HepG2 (cell line): ENCODE measurements around the gene TNFRSF11A. TPM values are rescaled to one million over a fixed set of nuclear protein-coding genes. Genes with fewer than 3 reads are reported as not detected.

Experiments used
- ATAC-seq: fragments of 200-7000 bp; cut with Tn5 transposase; 3 replicates; pipeline ENCODE4 v1.9.1; 2020; ENCODE audit warnings: mild to moderate bottlenecking, moderate library complexity
- BruUV-seq: library from RNA; stranded (reverse); fragments of 400-500 nt; replicated peaks from 2 replicates; lab custom pipeline; 2021; lab: Mats Ljungman, UMichigan
- CTCF ChIA-PET: fragments of 300-600 bp; formaldehyde crosslinking; extraction: SDS; loops from one replicate; lab custom pipeline; 2021; ENCODE audit warnings: low total read pairs, inconsistent platforms, low intra/inter-chr PET ratio; lab: Yijun Ruan, JAX
- POLR2A ChIA-PET: fragments of 350-600 bp; sonication (Branson Sonifier 250); formaldehyde crosslinking; loops from one replicate; lab custom pipeline; 2020; ENCODE audit warnings: antibody characterized with exemption, inconsistent platforms; lab: Yijun Ruan, JAX
- DNase-seq: peaks from one replicate; pipeline ENCODE4 v3.0.0-alpha.2; 2015; ENCODE audit warnings: low spot score
- FAIRE-seq: peaks from 3 replicates; lab custom pipeline; 2011; peaks lifted over from hg19 to GRCh38; lab: Jason Lieb, UNC
- H2AFZ ChIP-seq: one replicate; pipeline ENCODE4 v1.6.1; 2011; ENCODE audit warnings: low read length, inconsistent platforms
- H3K27ac ChIP-seq: fragments of 300-600 bp; 3 replicates; pipeline ENCODE4 v1.8.0; 2011; ENCODE audit warnings: mixed run types, mild to moderate bottlenecking, mixed read lengths, low read length, inconsistent platforms; ENCODE audit not compliant: insufficient read depth; ENCODE audit errors: extremely low read length
- H3K27me3 ChIP-seq, 2 experiments: fragments of 200-600 bp in 1 of 2; 2 replicates in 1 of 2; 3 replicates in 1 of 2; pipeline versions ENCODE4 v1.6.0 to v1.8.0; 2011; ENCODE audit warnings: low read length in 2 of 2, mild to moderate bottlenecking in 2 of 2, moderate library complexity in 2 of 2, inconsistent platforms in 1 of 2; ENCODE audit not compliant: insufficient read depth in 2 of 2, control insufficient read depth in 1 of 2
- H3K36me3 ChIP-seq, 2 experiments: fragments of 200-600 bp in 1 of 2; replicated peaks in 1 of 2; 2 replicates in 1 of 2; 3 replicates in 1 of 2; pipeline versions ENCODE4 v1.5.1 to v1.8.0; 2011; ENCODE audit warnings: low read length in 2 of 2, inconsistent platforms in 1 of 2; ENCODE audit not compliant: insufficient read depth in 2 of 2, control insufficient read depth in 1 of 2
- H3K4me1 ChIP-seq: 2 replicates; pipeline ENCODE4 v1.5.1; 2012; ENCODE audit warnings: low read length, inconsistent platforms; ENCODE audit not compliant: insufficient read depth
- H3K4me2 ChIP-seq: 2 replicates; pipeline ENCODE4 v1.6.0; 2011; ENCODE audit warnings: low read depth, low read length, inconsistent platforms
- H3K4me3 ChIP-seq, 3 experiments: fragments of 200-600 bp in 1 of 3; sonication (generic), shearing (Covaris generic) in 1 of 3; replicated peaks in 1 of 3; 2 replicates each; pipeline ENCODE4 v1.5.1; 2011 to 2016; ENCODE audit warnings: low read length in 3 of 3, inconsistent platforms in 2 of 3, low read depth in 2 of 3, mild to moderate bottlenecking in 2 of 3, control low read depth in 1 of 3, mixed read lengths in 1 of 3; ENCODE audit not compliant: insufficient read depth in 1 of 3
- H3K79me2 ChIP-seq: one replicate; pipeline ENCODE4 v1.6.1; 2011; ENCODE audit warnings: low read length, inconsistent platforms; ENCODE audit not compliant: insufficient read depth
- H3K9ac ChIP-seq: 2 replicates; pipeline ENCODE4 v1.6.0; 2011; ENCODE audit warnings: mild to moderate bottlenecking, low read depth, low read length, inconsistent platforms; ENCODE audit not compliant: insufficient read depth
- H3K9me3 ChIP-seq: 2 replicates; pipeline ENCODE4 v1.5.1; 2012; ENCODE audit warnings: mild to moderate bottlenecking, low read length
- H4K20me1 ChIP-seq: 2 replicates; pipeline ENCODE4 v1.6.0; 2011; ENCODE audit warnings: inconsistent platforms, mild to moderate bottlenecking, low read length, moderate library complexity; ENCODE audit not compliant: insufficient read depth
- CSRNP2 ChIP-seq: sonication (generic); formaldehyde crosslinking; conservative IDR thresholded peaks from 2 replicates; pipeline ENCODE4 v1.8.0; 2022; ENCODE audit warnings: low read depth, missing genetic modification reagents
- ELF1 ChIP-seq: sonication (generic); formaldehyde crosslinking; IDR thresholded peaks from 2 replicates; pipeline ENCODE4 v1.4.0; 2020; ENCODE audit warnings: missing genetic modification reagents
- FOXJ3 ChIP-seq: sonication (generic); formaldehyde crosslinking; IDR thresholded peaks from 2 replicates; pipeline ENCODE4 v1.4.0; 2020; ENCODE audit warnings: missing genetic modification reagents, mild to moderate bottlenecking, borderline replicate concordance
- HNF4A ChIP-seq: sonication (generic); formaldehyde crosslinking; IDR thresholded peaks from 2 replicates; pipeline ENCODE4 v1.4.0; 2020; ENCODE audit warnings: missing genetic modification reagents
- MATR3 ChIP-seq: sonication (generic); formaldehyde crosslinking; IDR thresholded peaks from 2 replicates; pipeline ENCODE4 v1.4.0; 2020; ENCODE audit warnings: missing genetic modification reagents
- MIER2 ChIP-seq: IDR thresholded peaks from 2 replicates; pipeline ENCODE4 v1.6.1; 2016; ENCODE audit warnings: missing biosample characterization, missing genetic modification reagents
- PHB2 ChIP-seq: fragments of 450-650 bp; IDR thresholded peaks from 2 replicates; pipeline ENCODE4 v1.6.1; 2018; ENCODE audit not compliant: partially characterized antibody
- PRPF4 ChIP-seq: fragments of 200-400 bp; formaldehyde crosslinking; IDR thresholded peaks from 2 replicates; pipeline ENCODE4 v1.6.1; 2016; ENCODE audit warnings: low read length, low read depth; ENCODE audit not compliant: poor library complexity, severe bottlenecking
- RCOR2 ChIP-seq: IDR thresholded peaks from 2 replicates; pipeline ENCODE4 v1.6.1; 2016; ENCODE audit warnings: missing biosample characterization, missing genetic modification reagents
- SP5 ChIP-seq: IDR thresholded peaks from 2 replicates; pipeline ENCODE4 v1.6.1; 2016; ENCODE audit warnings: low read depth, borderline replicate concordance
- SRSF4 ChIP-seq: fragments of 200-400 bp; formaldehyde crosslinking; IDR thresholded peaks from one replicate; pipeline ENCODE4 v1.6.1; 2018; ENCODE audit warnings: mild to moderate bottlenecking, low read depth, low read length, moderate library complexity; ENCODE audit not compliant: poor library complexity, severe bottlenecking
- ZKSCAN8 ChIP-seq: IDR thresholded peaks from 2 replicates; pipeline ENCODE4 v1.6.1; 2016; ENCODE audit warnings: borderline replicate concordance, missing genetic modification reagents, missing compliant biosample characterization
- ZMYM2 ChIP-seq: sonication (generic); formaldehyde crosslinking; IDR thresholded peaks from 2 replicates; pipeline ENCODE4 v1.8.0; 2022; ENCODE audit warnings: mild to moderate bottlenecking, missing genetic modification reagents
- ZNF224 ChIP-seq: sonication (generic); formaldehyde crosslinking; IDR thresholded peaks from 2 replicates; pipeline ENCODE4 v1.5.0; 2020; ENCODE audit warnings: mild to moderate bottlenecking, missing genetic modification reagents
- ZNF24 ChIP-seq: fragments of 450-650 bp; IDR thresholded peaks from 2 replicates; pipeline ENCODE4 v1.6.1; 2017; ENCODE audit warnings: antibody characterized with exemption, mild to moderate bottlenecking
- ZNF33B ChIP-seq: sonication (generic); formaldehyde crosslinking; IDR thresholded peaks from 2 replicates; pipeline ENCODE4 v1.5.1; 2020; ENCODE audit warnings: mild to moderate bottlenecking, missing genetic modification reagents
- ZNF567 ChIP-seq: sonication (generic); formaldehyde crosslinking; IDR thresholded peaks from 2 replicates; pipeline ENCODE4 v1.8.1; 2023; ENCODE audit warnings: mild to moderate bottlenecking, missing genetic modification reagents, borderline replicate concordance
- ZZZ3 ChIP-seq: sonication (generic); formaldehyde crosslinking; IDR thresholded peaks from 2 replicates; pipeline ENCODE4 v1.4.0; 2020; ENCODE audit warnings: missing genetic modification reagents, mild to moderate bottlenecking, borderline replicate concordance
- WGBS: methylation state at CpG from one replicate; pipeline ENCODE4 v1.1.6; 2017; ENCODE audit warnings: low lambda C conversion rate; 5-methylcytosine and 5-hydroxymethylcytosine counted together
- in situ Hi-C: cut with HindIII; loops from 2 replicates; pipeline ENCODE4 v1.10.0; 2017; ENCODE audit warnings: low pct_unique_long_range_greater_than_20kb; ENCODE audit not compliant: extremely low pct_ligation_motif_present
- intact Hi-C: fragments of 100-400 bp; cut with micrococcal nuclease; formaldehyde crosslinking; loops from one replicate; pipeline ENCODE4 v1.10.0; 2022; ENCODE audit not compliant: unreplicated experiment
- polyA plus RNA-seq, 8 experiments: library from polyadenylated mRNA; depleted of rRNA in 3 of 8; stranded (reverse) in 7 of 8; unstranded in 1 of 8; fragments of >200 nt; fragmentation: Illumina TruSeq in 4 of 8; extraction: Trizol in 4 of 8; gene quantifications; 2 replicates each; pipeline versions ENCODE4 v1.2.1 to v1.2.3, GENCODE V29; 2011 to 2016; ENCODE audit warnings: low read depth in 4 of 8, missing spikeins in 1 of 8, mixed read lengths in 1 of 8; ENCODE audit not compliant: insufficient read depth in 1 of 8
- total RNA-seq, 5 experiments: library from RNA; depleted of rRNA; stranded (reverse); fragments of >200 nt; fragmentation: Illumina TruSeq; extraction: Trizol; gene quantifications; 2 replicates each; pipeline ENCODE4 v1.2.3, GENCODE V29; 2016; ENCODE audit warnings: low read depth in 1 of 5
- TF ChIP-seq, protein P1 (sequence below): sonication (generic); formaldehyde crosslinking; IDR thresholded peaks from 2 replicates; pipeline ENCODE4 v1.5.0; 2020; ENCODE audit warnings: missing genetic modification reagents
- TF ChIP-seq, protein P2 (sequence below): sonication (generic); formaldehyde crosslinking; IDR thresholded peaks from 2 replicates; pipeline ENCODE4 v1.5.0; 2020; ENCODE audit warnings: mild to moderate bottlenecking, missing genetic modification reagents, borderline replicate concordance

TNFRSF11A gene
- total and polyA plus RNA-seq, 2 of the 13 experiments (the other 11 are each of a cell fraction or from before 2014, with no cell fraction given) = 4.6 to 6.4 TPM

- Histone ChIP-seq H3K27me3 (no peaks in the 10 kb centered on the region), H3K4me2 (no peak overlapping the region), H2AFZ (no peak overlapping the region), H3K9me3 (no peaks in the 10 kb centered on the region), H3K36me3 (no peaks in the 10 kb centered on the region), H3K4me3 (no peak overlapping the region), H4K20me1 (no peaks in the 10 kb centered on the region), H3K4me1 (peaks cover 48% of the 10 kb centered on the region), H3K9ac (no peak overlapping the region), H3K79me2 (no peaks in the 10 kb centered on the region), H3K27ac (no peak overlapping the region)
- ATAC-seq (no peak), DNase-seq (no peak), FAIRE-seq (no peak)
- ChIA-PET CTCF (interaction anchor here (1.3 kb wide), 1 partner anchor 74 kb away, joined by 5 read pairs; the partner anchor contains the start of gene TNFRSF11A), POLR2A (interaction anchor here (4.0 kb wide), 1 partner anchor 21 kb away, joined by 19 read pairs; no protein-coding TSS in a partner anchor)
- WGBS = 36% methylated on average over 3 of the region's 3 CpGs
- TF ChIP-seq CSRNP2 (CRISPR knock-in tag) (no peak), ZNF567 (no peak), FOXJ3 (CRISPR knock-in tag) (no peak), HNF4A (CRISPR knock-in tag) (no peak), MATR3 (CRISPR knock-in tag) (no peak), ZZZ3 (CRISPR knock-in tag) (no peak), ZNF224 (no peak), RCOR2 (CRISPR knock-in tag) (no peak), ZNF24 (no peak), SP5 (CRISPR knock-in tag) (no peak), ZKSCAN8 (CRISPR knock-in tag) (no peak), SRSF4 (no peak), MIER2 (CRISPR knock-in tag) (no peak), ZMYM2 (CRISPR knock-in tag) (no peak), ZNF33B (no peak), PRPF4 (no peak), PHB2 (no peak), ELF1 (CRISPR knock-in tag) (no peak)
- TF ChIP-seq, protein P1, sequence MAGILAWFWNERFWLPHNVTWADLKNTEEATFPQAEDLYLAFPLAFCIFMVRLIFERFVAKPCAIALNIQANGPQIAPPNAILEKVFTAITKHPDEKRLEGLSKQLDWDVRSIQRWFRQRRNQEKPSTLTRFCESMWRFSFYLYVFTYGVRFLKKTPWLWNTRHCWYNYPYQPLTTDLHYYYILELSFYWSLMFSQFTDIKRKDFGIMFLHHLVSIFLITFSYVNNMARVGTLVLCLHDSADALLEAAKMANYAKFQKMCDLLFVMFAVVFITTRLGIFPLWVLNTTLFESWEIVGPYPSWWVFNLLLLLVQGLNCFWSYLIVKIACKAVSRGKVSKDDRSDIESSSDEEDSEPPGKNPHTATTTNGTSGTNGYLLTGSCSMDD (CRISPR knock-in tag) = no peak
- TF ChIP-seq, protein P2, sequence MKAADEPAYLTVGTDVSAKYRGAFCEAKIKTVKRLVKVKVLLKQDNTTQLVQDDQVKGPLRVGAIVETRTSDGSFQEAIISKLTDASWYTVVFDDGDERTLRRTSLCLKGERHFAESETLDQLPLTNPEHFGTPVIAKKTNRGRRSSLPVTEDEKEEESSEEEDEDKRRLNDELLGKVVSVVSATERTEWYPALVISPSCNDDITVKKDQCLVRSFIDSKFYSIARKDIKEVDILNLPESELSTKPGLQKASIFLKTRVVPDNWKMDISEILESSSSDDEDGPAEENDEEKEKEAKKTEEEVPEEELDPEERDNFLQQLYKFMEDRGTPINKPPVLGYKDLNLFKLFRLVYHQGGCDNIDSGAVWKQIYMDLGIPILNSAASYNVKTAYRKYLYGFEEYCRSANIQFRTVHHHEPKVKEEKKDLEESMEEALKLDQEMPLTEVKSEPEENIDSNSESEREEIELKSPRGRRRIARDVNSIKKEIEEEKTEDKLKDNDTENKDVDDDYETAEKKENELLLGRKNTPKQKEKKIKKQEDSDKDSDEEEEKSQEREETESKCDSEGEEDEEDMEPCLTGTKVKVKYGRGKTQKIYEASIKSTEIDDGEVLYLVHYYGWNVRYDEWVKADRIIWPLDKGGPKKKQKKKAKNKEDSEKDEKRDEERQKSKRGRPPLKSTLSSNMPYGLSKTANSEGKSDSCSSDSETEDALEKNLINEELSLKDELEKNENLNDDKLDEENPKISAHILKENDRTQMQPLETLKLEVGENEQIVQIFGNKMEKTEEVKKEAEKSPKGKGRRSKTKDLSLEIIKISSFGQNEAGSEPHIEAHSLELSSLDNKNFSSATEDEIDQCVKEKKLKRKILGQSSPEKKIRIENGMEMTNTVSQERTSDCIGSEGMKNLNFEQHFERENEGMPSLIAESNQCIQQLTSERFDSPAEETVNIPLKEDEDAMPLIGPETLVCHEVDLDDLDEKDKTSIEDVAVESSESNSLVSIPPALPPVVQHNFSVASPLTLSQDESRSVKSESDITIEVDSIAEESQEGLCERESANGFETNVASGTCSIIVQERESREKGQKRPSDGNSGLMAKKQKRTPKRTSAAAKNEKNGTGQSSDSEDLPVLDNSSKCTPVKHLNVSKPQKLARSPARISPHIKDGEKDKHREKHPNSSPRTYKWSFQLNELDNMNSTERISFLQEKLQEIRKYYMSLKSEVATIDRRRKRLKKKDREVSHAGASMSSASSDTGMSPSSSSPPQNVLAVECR = no peak
- in situ Hi-C loops (loop anchor here (10.0 kb wide), 1 partner anchor 74 kb away; the partner anchor contains the start of gene TNFRSF11A), intact Hi-C loops (no loop called here)
- BruUV-seq = no TSS peak
Measured at GRCh38 chr18:62399276-62399675, 74.2 kb downstream of the TNFRSF11A start.
